ENCODE data around the gene TNFSF12. TPM values are rescaled to one million over a fixed set of nuclear protein-coding genes. Genes with fewer than 3 reads are reported as not detected.

The TNFSF12 gene
- total and polyA plus RNA-seq, 9 of the 15 experiments (the other 6 are each of a cell fraction or from before 2014, with no cell fraction given) = 0.03 to 0.95 (median 0.19) TPM; not detected in 3

DNA sequence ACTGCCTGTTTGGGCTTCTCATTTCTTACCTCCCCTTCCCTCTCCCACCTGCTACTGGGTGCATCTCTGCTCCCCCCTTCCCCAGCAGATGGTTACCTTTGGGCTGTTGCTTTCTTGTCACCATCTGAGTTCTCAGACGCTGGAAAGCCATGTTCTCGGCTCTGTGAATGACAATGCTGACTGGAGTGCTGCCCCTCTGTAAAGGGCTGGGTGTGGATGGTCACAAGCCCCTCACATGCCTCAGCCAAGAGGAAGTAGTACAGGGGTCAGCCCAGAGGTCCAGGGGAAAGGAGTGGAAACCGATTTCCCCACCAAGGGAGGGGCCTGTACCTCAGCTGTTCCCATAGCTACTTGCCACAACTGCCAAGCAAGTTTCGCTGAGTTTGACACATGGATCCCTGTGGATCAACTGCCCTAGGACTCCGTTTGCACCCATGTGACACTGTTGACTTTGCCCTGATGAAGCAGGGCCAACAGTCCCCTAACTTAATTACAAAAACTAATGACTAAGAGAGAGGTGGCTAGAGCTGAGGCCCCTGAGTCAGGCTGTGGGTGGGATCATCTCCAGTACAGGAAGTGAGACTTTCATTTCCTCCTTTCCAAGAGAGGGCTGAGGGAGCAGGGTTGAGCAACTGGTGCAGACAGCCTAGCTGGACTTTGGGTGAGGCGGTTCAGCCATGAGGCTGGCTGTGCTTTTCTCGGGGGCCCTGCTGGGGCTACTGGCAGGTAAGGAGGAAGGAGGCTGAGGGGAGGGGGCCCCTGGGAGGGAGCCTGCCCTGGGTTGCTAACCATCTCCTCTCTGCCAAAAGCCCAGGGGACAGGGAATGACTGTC lies 30.4 kb downstream of the TNFSF12 start, which contains the start of gene CD68 (continued):
- TF ChIP-seq, protein P1, sequence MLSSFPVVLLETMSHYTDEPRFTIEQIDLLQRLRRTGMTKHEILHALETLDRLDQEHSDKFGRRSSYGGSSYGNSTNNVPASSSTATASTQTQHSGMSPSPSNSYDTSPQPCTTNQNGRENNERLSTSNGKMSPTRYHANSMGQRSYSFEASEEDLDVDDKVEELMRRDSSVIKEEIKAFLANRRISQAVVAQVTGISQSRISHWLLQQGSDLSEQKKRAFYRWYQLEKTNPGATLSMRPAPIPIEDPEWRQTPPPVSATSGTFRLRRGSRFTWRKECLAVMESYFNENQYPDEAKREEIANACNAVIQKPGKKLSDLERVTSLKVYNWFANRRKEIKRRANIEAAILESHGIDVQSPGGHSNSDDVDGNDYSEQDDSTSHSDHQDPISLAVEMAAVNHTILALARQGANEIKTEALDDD (IDR thresholded peaks at IDR 0.05) = peak; percentile 78
- TF ChIP-seq ZNF174 (CRISPR knock-in tag; IDR thresholded peaks at IDR 0.05) (no peak), ZNF143 (CRISPR knock-in tag; IDR thresholded peaks at IDR 0.05) (no peak), ZBTB33 (CRISPR knock-in tag; IDR thresholded peaks at IDR 0.05) (0 out of 2 replicates have a peak, but pooled peaks have one; percentile 13), HNRNPLL (IDR thresholded peaks at IDR 0.05; ENCODE audit: low read depth, low read length, poor library complexity, severe bottlenecking) (peak; percentile 26), BMI1 (IDR thresholded peaks at IDR 0.05; ENCODE audit: low read length) (peak; percentile 57; the same call in 1 of the 2 replicates), ZNF785 (CRISPR knock-in tag; IDR thresholded peaks at IDR 0.05) (no peak), HNRNPUL1 (IDR thresholded peaks at IDR 0.05; ENCODE audit: low read length) (0 out of 2 replicates have a peak, but pooled peaks have one; percentile 47), ZNF232 (CRISPR knock-in tag; IDR thresholded peaks at IDR 0.05) (0 out of 2 replicates have a peak, but pooled peaks have one; percentile 52), RNF2 (IDR thresholded peaks at IDR 0.05) (0 out of 2 replicates have a peak, but pooled peaks have one; percentile 18), SRSF9 (IDR thresholded peaks at IDR 0.05; ENCODE audit: borderline replicate concordance, low read depth, low read length) (no peak), ZNF431 (CRISPR knock-in tag; IDR thresholded peaks at IDR 0.05) (no peak), CAMTA2 (CRISPR knock-in tag; conservative IDR thresholded peaks at IDR 0.05) (no peak), NCOA4 (IDR thresholded peaks at IDR 0.05; ENCODE audit: partially characterized antibody) (no peak), LCOR (CRISPR knock-in tag; IDR thresholded peaks at IDR 0.05) (peak; percentile 56; the same call in 1 of the 2 replicates), ERF (CRISPR knock-in tag; IDR thresholded peaks at IDR 0.05) (peak; percentile 81; the same call in 1 of the 2 replicates), THRB (CRISPR knock-in tag; conservative IDR thresholded peaks at IDR 0.05) (peak; percentile 58; the same call in 1 of the 2 replicates)
- TF ChIP-seq, protein P2, sequence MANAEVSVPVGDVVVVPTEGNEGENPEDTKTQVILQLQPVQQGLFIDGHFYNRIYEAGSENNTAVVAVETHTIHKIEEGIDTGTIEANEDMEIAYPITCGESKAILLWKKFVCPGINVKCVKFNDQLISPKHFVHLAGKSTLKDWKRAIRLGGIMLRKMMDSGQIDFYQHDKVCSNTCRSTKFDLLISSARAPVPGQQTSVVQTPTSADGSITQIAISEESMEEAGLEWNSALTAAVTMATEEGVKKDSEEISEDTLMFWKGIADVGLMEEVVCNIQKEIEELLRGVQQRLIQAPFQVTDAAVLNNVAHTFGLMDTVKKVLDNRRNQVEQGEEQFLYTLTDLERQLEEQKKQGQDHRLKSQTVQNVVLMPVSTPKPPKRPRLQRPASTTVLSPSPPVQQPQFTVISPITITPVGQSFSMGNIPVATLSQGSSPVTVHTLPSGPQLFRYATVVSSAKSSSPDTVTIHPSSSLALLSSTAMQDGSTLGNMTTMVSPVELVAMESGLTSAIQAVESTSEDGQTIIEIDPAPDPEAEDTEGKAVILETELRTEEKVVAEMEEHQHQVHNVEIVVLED (CRISPR knock-in tag; IDR thresholded peaks at IDR 0.05) = no peak
- TF ChIP-seq, protein P3, sequence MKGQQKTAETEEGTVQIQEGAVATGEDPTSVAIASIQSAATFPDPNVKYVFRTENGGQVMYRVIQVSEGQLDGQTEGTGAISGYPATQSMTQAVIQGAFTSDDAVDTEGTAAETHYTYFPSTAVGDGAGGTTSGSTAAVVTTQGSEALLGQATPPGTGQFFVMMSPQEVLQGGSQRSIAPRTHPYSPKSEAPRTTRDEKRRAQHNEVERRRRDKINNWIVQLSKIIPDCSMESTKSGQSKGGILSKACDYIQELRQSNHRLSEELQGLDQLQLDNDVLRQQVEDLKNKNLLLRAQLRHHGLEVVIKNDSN (CRISPR knock-in tag; IDR thresholded peaks at IDR 0.05) = peak; percentile 68
